ENCODE measurements around the gene UVRAG. TPM values are rescaled to one million over a fixed set of nuclear protein-coding genes. Genes with fewer than 3 reads are reported as not detected.

The UVRAG gene
- total and polyA plus RNA-seq, 10 donors = 13.8 to 80.8 (median 42.9) TPM

DNA sequence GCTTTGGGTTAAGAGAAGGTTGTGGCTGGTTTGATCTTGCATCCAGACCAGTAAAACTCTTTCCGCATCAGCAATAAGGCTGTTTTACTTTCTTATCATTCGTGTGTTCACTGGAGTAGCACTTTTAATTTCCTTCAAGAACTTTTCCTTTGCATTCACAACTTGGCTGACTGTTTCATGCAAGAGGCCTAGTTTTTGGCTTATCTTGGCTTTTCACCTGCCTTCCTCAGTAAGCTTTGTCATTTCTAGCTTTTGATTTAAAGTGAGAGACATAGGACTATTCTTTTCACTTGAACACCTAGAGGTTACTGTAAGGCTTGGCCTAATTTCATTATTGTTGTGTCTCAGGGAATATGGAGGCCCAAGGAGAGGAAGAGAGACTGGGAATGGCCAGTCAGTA is 144.5 kb downstream of the UVRAG start:
- intact Hi-C loops (cut with DNase I; ENCODE audit: low total_unique reads) = no loop called here
- TF ChIP-seq, protein P1, sequence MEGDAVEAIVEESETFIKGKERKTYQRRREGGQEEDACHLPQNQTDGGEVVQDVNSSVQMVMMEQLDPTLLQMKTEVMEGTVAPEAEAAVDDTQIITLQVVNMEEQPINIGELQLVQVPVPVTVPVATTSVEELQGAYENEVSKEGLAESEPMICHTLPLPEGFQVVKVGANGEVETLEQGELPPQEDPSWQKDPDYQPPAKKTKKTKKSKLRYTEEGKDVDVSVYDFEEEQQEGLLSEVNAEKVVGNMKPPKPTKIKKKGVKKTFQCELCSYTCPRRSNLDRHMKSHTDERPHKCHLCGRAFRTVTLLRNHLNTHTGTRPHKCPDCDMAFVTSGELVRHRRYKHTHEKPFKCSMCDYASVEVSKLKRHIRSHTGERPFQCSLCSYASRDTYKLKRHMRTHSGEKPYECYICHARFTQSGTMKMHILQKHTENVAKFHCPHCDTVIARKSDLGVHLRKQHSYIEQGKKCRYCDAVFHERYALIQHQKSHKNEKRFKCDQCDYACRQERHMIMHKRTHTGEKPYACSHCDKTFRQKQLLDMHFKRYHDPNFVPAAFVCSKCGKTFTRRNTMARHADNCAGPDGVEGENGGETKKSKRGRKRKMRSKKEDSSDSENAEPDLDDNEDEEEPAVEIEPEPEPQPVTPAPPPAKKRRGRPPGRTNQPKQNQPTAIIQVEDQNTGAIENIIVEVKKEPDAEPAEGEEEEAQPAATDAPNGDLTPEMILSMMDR (IDR thresholded peaks at IDR 0.05 in 8 of 11, conservative IDR thresholded peaks at IDR 0.05 in 3 of 11) = no peak
- Histone ChIP-seq H3K27me3 (replicated peaks in 1 of 7) (no peaks in the 10 kb centered on the region), H3K9me3 (no peaks in the 10 kb centered on the region), H3K4me3 (no peak overlapping the region), H3K27ac (no peak overlapping the region), H3K4me1 (peaks cover 0 to 10% (median 0%) of the 10 kb centered on the region in 6 donors), H3K36me3 (peaks cover 0 to 41% (median 2%) of the 10 kb centered on the region in 6 donors)
- DNase-seq = no peak
- WGBS, 5 donors = 76 to 83% (median 80%) methylated on average over 2 of the region's 2 CpGs

DNA sequence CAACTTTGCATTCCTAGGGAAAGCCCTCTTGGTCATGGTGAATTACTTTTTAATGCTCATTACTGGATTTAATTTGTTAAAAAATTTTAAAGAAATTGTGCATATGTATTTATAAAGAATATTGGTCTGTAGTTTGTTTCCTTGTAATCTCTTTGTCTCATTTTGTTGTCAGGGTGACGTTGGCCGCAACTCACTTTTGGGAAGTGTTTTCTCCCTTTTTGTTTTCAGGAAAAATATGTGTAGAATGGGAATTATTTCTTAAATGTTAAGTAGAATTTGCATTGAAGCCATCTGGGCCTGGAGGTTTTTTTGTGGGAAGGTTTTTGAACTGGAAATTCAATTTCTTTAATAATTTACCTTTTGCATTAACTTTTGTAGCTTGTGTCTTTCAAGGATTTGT is 149.1 kb downstream of the UVRAG start:
- H3K9me3 ChIP-seq = no peaks in the 10 kb centered on the region
- TF ChIP-seq, protein P1 (IDR thresholded peaks at IDR 0.05 in 8 of 11, conservative IDR thresholded peaks at IDR 0.05 in 3 of 11) = no peak
- TF ChIP-seq POLR2A (IDR thresholded peaks at IDR 0.05) (no peak), POLR2AphosphoS5 (IDR thresholded peaks at IDR 0.05) (no peak)
- H3K27ac ChIP-seq = no peak overlapping the region
- H3K36me3 ChIP-seq = peaks cover 0 to 47% (median 2%) of the 10 kb centered on the region in 6 donors
- no peak for DNase-seq
- no peak overlapping the region for H3K4me3 ChIP-seq
- 95 to 98% (median 97%) methylated on average over 2 of the region's 2 CpGs for WGBS, 5 donors
- intact Hi-C loops (cut with DNase I; ENCODE audit: low total_unique reads) = no loop called here
- H3K27me3 ChIP-seq (replicated peaks in 1 of 7) = no peaks in the 10 kb centered on the region
- peaks cover 0 to 30% (median 5%) of the 10 kb centered on the region in 6 donors for H3K4me1 ChIP-seq

DNA sequence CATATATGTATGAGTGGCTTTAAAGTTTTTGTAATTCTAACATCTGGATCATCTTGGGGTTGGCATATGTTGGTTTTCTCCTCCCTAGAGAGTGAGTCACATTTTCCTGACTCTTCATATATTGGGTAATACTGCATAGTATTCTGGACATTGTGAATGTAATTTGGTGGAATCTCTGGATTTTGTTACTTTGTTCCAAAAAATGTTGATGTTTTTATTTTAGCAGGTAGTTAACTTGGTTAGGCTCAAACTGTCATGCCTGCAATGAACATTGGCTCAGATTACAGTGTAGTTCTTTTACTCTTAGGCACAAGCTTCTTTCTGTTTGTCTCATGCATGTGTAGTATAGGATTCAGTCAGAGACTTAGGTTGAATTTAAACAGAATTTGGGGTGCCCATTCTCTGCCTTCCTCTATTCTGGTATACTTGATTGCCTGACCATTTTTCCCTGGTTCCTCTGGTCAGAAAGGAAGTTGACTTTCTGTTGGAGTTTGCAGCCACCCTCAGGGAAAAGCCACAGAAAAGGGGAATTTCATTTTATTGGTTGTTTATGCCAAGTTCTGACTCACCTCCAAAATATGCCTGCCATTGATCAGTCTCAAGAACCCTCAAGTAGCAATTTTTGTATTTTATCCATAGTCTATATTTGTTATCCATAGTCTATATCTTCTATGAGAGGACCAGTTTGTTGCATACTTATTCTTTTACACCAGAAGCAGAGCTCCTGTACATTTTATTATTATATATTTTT is 151.7 kb downstream of the UVRAG start:
- H3K9me3 ChIP-seq = peaks cover 0 to 3% (median 0%) of the 10 kb centered on the region in 8 donors
- TF ChIP-seq, protein P1 (IDR thresholded peaks at IDR 0.05 in 8 of 11, conservative IDR thresholded peaks at IDR 0.05 in 3 of 11) = no peak
- TF ChIP-seq POLR2A (IDR thresholded peaks at IDR 0.05) (no peak), POLR2AphosphoS5 (IDR thresholded peaks at IDR 0.05) (no peak)
- no peak overlapping the region for H3K4me3 ChIP-seq
- no peaks in the 10 kb centered on the region for H3K27me3 ChIP-seq (replicated peaks in 1 of 7)
- no peak for DNase-seq
- peaks cover 0 to 44% (median 2%) of the 10 kb centered on the region in 6 donors for H3K36me3 ChIP-seq
- H3K4me1 ChIP-seq = peaks cover 0 to 32% (median 5%) of the 10 kb centered on the region in 6 donors
- H3K27ac ChIP-seq = no peak overlapping the region
- intact Hi-C loops (cut with DNase I; ENCODE audit: low total_unique reads) = no loop called here

DNA sequence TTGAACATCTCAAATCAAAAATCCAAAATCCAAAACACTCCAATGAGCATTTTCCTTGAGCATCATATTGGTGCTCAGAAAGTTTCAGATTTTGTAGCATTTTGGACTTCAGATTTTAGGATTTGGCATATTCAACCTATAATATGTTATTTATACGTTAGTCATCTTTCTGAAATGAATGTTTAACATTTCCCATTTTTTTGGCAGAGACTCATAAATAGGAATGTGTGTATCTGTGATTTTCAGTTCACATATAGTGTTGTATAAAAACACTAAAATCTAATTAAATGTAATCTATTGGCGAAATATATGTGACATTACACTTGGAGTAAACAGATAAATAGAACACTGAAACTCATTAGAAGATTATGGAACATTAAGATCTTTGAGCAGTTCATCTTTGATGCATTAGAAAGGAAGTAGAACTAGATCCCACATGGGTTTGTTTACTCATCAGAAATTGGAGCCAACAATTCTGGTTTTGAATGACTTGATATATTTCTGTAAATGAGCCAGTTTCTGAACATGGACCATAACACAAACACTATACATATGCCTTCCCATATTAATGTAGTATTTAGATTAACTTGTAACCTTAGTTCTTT is 153.1 kb downstream of the UVRAG start:
- H3K4me3 ChIP-seq = no peak overlapping the region
- no peaks in the 10 kb centered on the region for H3K27me3 ChIP-seq (replicated peaks in 1 of 7)
- peaks cover 0 to 16% (median 12%) of the 10 kb centered on the region in 8 donors for H3K9me3 ChIP-seq
- H3K36me3 ChIP-seq = peaks cover 0 to 35% (median 0%) of the 10 kb centered on the region in 6 donors
- 79 to 97% (median 95%) methylated on average over 2 of the region's 2 CpGs for WGBS, 5 donors
- peaks cover 0 to 32% (median 5%) of the 10 kb centered on the region in 6 donors for H3K4me1 ChIP-seq
- intact Hi-C loops (cut with DNase I; ENCODE audit: low total_unique reads) = no loop called here
- DNase-seq = no peak
- no peak overlapping the region for H3K27ac ChIP-seq
- TF ChIP-seq POLR2AphosphoS5 (IDR thresholded peaks at IDR 0.05) (no peak), POLR2A (IDR thresholded peaks at IDR 0.05) (no peak)
- TF ChIP-seq, protein P1 (IDR thresholded peaks at IDR 0.05 in 8 of 11, conservative IDR thresholded peaks at IDR 0.05 in 3 of 11) = no peak

Measured in spleen (tissue), 11 donors.